SHP77 (cell line): Measurements from ENCODE around the gene B4GALT6.

Source experiments
- DNase-seq, 2 experiments: peaks; one replicate each; lab custom pipeline; 2025; lab: John Stamatoyannopoulos, UW

B4GALT6 gene

GRCh38 chr18:31688606-31689005 is 4.2 kb upstream of the B4GALT6 start:
- DNase-seq = no peak

GRCh38 chr18:31686986-31687928 is 2.9 kb upstream of the B4GALT6 start:
- no peak for DNase-seq

- DNase-seq = no peak
These were observed 2.2 kb upstream of the B4GALT6 start for GRCh38 chr18:31686572-31686971.

GRCh38 chr18:31685097-31686082 is 1.0 kb upstream of the B4GALT6 start:
- DNase-seq = peak; percentile 88 to 92

GRCh38 chr18:31683968-31684278 is 458 bp downstream of the B4GALT6 start:
- no peak for DNase-seq

- no peak for DNase-seq
These were observed 1.3 kb downstream of the B4GALT6 start for GRCh38 chr18:31683106-31683505.

GRCh38 chr18:31680831-31681568 is 3.4 kb downstream of the B4GALT6 start:
- DNase-seq = peak; percentile 38 to 42

- no peak for DNase-seq
These were observed 4.0 kb downstream of the B4GALT6 start for GRCh38 chr18:31680433-31680811.

- DNase-seq = no peak
These were observed 4.5 kb downstream of the B4GALT6 start for GRCh38 chr18:31679791-31680432.

GRCh38 chr18:31679133-31679742 is 5.1 kb downstream of the B4GALT6 start:
- DNase-seq = no peak

GRCh38 chr18:31678425-31678824 is 6.0 kb downstream of the B4GALT6 start:
- no peak for DNase-seq

- no peak for DNase-seq
These were observed 6.8 kb downstream of the B4GALT6 start for GRCh38 chr18:31677592-31677991.

- no peak for DNase-seq
These were observed 9.0 kb downstream of the B4GALT6 start for GRCh38 chr18:31675404-31675803.

GRCh38 chr18:31672628-31673135 is 11.7 kb downstream of the B4GALT6 start:
- no peak for DNase-seq

GRCh38 chr18:31671951-31672350 is 12.4 kb downstream of the B4GALT6 start:
- no peak for DNase-seq

GRCh38 chr18:31669541-31669940 is 14.8 kb downstream of the B4GALT6 start:
- DNase-seq = no peak

GRCh38 chr18:31667185-31667584 is 17.2 kb downstream of the B4GALT6 start:
- no peak for DNase-seq

GRCh38 chr18:31666055-31666454 is 18.3 kb downstream of the B4GALT6 start:
- no peak for DNase-seq

GRCh38 chr18:31664101-31664500 is 20.3 kb downstream of the B4GALT6 start:
- DNase-seq = no peak

GRCh38 chr18:31661965-31662364 is 22.4 kb downstream of the B4GALT6 start:
- DNase-seq = no peak

- DNase-seq = no peak
These were observed 23.6 kb downstream of the B4GALT6 start for GRCh38 chr18:31660763-31661162.
